ENCODE data around the gene LDHD.

GRCh38 chr16:75116081-75116910, at the start of gene LDHD:
- TF ChIP-seq REST (IDR thresholded peaks at IDR 0.05; ENCODE audit: insufficient read depth in 1 of 2, low read depth in 2 of 2, low read length in 2 of 2) (no peak), FOXP2 (optimal IDR thresholded peaks at IDR 0.05; ENCODE audit: borderline replicate concordance, extremely low read depth, extremely low read length, insufficient read depth) (no peak)
